ENCODE results near the gene TNFRSF11A.

Gene TNFRSF11A

GRCh38 chr18:62412231-62412979, 87.3 kb downstream of the TNFRSF11A start:
- TF ChIP-seq CTCF (IDR thresholded peaks at IDR 0.05; ENCODE audit: poor library complexity, severe bottlenecking), result no peak

DNA sequence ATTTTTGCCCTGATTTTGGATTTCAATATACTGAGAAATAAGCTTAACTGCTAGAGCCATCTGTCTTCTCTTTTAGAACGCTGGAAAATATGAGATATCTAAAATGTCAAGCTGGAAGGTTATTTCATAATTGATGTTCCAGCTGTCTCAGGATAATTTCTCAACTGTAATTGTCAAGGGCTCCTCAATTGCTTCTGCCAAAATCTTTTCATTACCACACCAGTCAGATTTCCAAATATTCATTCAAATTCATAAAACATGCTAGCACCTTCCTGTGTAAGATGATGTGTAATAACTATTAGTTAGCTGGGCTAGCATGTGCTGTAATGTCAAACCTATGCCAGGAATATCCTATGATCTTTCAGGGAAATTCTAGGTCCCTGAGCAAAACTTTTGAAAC, 88.1 kb downstream of the TNFRSF11A start:
- H3K4me1 ChIP-seq (ENCODE audit: insufficient read depth, poor library complexity, severe bottlenecking), result no peaks in the 10 kb centered on the region
- H3K9me3 ChIP-seq (ENCODE audit: severe bottlenecking), result no peaks in the 10 kb centered on the region
- TF ChIP-seq CTCF (IDR thresholded peaks at IDR 0.05; ENCODE audit: poor library complexity, severe bottlenecking), result no peak
- H3K4me3 ChIP-seq (ENCODE audit: severe bottlenecking), result no peak overlapping the region
- no peak for DNase-seq (ENCODE audit: low spot score)
- no peaks in the 10 kb centered on the region for H3K36me3 ChIP-seq (ENCODE audit: low read depth)
- no peaks in the 10 kb centered on the region for H3K27me3 ChIP-seq (ENCODE audit: insufficient read depth, poor library complexity, severe bottlenecking)
- H3K27ac ChIP-seq (ENCODE audit: poor library complexity, severe bottlenecking), result no peak overlapping the region
- ATAC-seq (ENCODE audit: low read depth), result no peak

More at GRCh38 chr18:62412231-62412979, 87.3 kb downstream of the TNFRSF11A start:
- H3K27me3 ChIP-seq (ENCODE audit: insufficient read depth, poor library complexity, severe bottlenecking), result no peaks in the 10 kb centered on the region
- no peaks in the 10 kb centered on the region for H3K4me1 ChIP-seq (ENCODE audit: insufficient read depth, poor library complexity, severe bottlenecking)
- H3K9me3 ChIP-seq (ENCODE audit: severe bottlenecking), result no peaks in the 10 kb centered on the region
- no peaks in the 10 kb centered on the region for H3K36me3 ChIP-seq (ENCODE audit: low read depth)
- DNase-seq (ENCODE audit: low spot score) (no peak), ATAC-seq (ENCODE audit: low read depth) (no peak)
- no peak overlapping the region for H3K4me3 ChIP-seq (ENCODE audit: severe bottlenecking)
- no peak overlapping the region for H3K27ac ChIP-seq (ENCODE audit: poor library complexity, severe bottlenecking)

DNA sequence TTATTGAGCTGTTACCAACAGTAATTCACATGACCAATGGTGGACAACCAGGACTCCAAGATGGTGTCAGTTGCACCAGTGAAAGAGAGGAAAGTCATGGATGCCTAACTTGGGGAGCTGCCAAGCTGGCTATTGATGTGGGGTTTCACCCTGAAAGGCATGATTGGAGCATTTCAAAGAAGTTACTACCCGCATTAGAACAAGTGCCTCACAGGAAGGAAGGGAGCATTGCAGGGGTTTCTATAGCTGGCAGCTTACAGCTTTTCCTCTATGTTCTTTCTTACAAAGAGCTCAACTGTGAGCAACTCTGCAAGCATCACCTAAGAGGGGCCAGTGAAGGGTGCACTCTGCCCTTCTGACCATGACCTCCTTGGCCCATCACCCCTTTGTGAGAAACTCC, 93.1 kb downstream of the TNFRSF11A start:
- DNase-seq (ENCODE audit: low spot score) (no peak), ATAC-seq (ENCODE audit: low read depth) (no peak)
- TF ChIP-seq CTCF (IDR thresholded peaks at IDR 0.05; ENCODE audit: poor library complexity, severe bottlenecking), result no peak
- Histone ChIP-seq H3K27me3 (ENCODE audit: insufficient read depth, poor library complexity, severe bottlenecking) (no peaks in the 10 kb centered on the region), H3K36me3 (ENCODE audit: low read depth) (no peaks in the 10 kb centered on the region), H3K9me3 (ENCODE audit: severe bottlenecking) (no peaks in the 10 kb centered on the region), H3K27ac (ENCODE audit: poor library complexity, severe bottlenecking) (no peak overlapping the region), H3K4me3 (ENCODE audit: severe bottlenecking) (no peak overlapping the region), H3K4me1 (ENCODE audit: insufficient read depth, poor library complexity, severe bottlenecking) (peaks cover 11% of the 10 kb centered on the region)

DNA sequence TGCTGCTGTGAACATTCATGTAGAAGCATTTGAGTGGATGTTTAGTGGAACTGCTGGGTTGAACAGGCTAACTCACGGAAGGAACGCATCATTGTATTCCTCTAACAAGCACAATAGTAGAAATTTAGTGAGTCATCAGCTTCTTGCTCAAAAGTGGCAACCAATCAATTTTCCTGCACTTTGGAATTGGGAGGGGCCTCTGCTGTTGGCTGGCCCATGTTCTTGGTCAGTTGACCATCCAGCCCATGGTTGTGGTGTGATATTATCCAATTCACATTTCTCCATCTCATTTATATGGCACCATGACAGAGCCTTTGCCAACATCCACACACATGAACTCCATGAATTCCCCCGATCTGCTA, 95.0 kb downstream of the TNFRSF11A start:
- H3K4me1 ChIP-seq (ENCODE audit: insufficient read depth, poor library complexity, severe bottlenecking), result peaks cover 11% of the 10 kb centered on the region
- ATAC-seq (ENCODE audit: low read depth) (peak; percentile 22; the same call in 1 of the 3 replicates), DNase-seq (ENCODE audit: low spot score) (no peak)
- no peaks in the 10 kb centered on the region for H3K27me3 ChIP-seq (ENCODE audit: insufficient read depth, poor library complexity, severe bottlenecking)
- H3K9me3 ChIP-seq (ENCODE audit: severe bottlenecking), result no peaks in the 10 kb centered on the region
- no peak for TF ChIP-seq CTCF (IDR thresholded peaks at IDR 0.05; ENCODE audit: poor library complexity, severe bottlenecking)
- H3K4me3 ChIP-seq (ENCODE audit: severe bottlenecking), result no peak overlapping the region
- H3K36me3 ChIP-seq (ENCODE audit: low read depth), result no peaks in the 10 kb centered on the region
- H3K27ac ChIP-seq (ENCODE audit: poor library complexity, severe bottlenecking), result peak overlapping the region; percentile 32

- H3K9me3 ChIP-seq (ENCODE audit: severe bottlenecking), result no peaks in the 10 kb centered on the region
- ATAC-seq (ENCODE audit: low read depth), result peak; percentile 80
- H3K27ac ChIP-seq (ENCODE audit: poor library complexity, severe bottlenecking), result peak overlapping the region; percentile 32
- DNase-seq (ENCODE audit: low spot score), result no peak
- no peaks in the 10 kb centered on the region for H3K36me3 ChIP-seq (ENCODE audit: low read depth)
- TF ChIP-seq CTCF (IDR thresholded peaks at IDR 0.05; ENCODE audit: poor library complexity, severe bottlenecking), result no peak
- no peaks in the 10 kb centered on the region for H3K27me3 ChIP-seq (ENCODE audit: insufficient read depth, poor library complexity, severe bottlenecking)
- peaks cover 11% of the 10 kb centered on the region for H3K4me1 ChIP-seq (ENCODE audit: insufficient read depth, poor library complexity, severe bottlenecking)
- H3K4me3 ChIP-seq (ENCODE audit: severe bottlenecking), result no peak overlapping the region
Measured at GRCh38 chr18:62420513-62421209, 95.6 kb downstream of the TNFRSF11A start.

Data from RWPE2 (cell line).